Measurements from ENCODE around the gene EXOC2. TPM values are rescaled to one million over a fixed set of nuclear protein-coding genes. Genes with fewer than 3 reads are reported as not detected.

The EXOC2 gene
- polyA plus RNA-seq, 3 donors, result 19.9 to 23.9 (median 22.8) TPM

GRCh38 chr6:448296-449056, 244.5 kb downstream of the EXOC2 start:
- DNase-seq (ENCODE audit: extremely low read depth in 1 of 11, low read depth in 9 of 11, low spot score in 4 of 11), result no peak

GRCh38 chr6:447381-448165, 245.4 kb downstream of the EXOC2 start:
- DNase-seq (ENCODE audit: extremely low read depth in 1 of 11, low read depth in 9 of 11, low spot score in 4 of 11), result no peak

GRCh38 chr6:446418-447366, 246.2 kb downstream of the EXOC2 start:
- DNase-seq (ENCODE audit: extremely low read depth in 1 of 11, low read depth in 9 of 11, low spot score in 4 of 11), result peak in 2 of 11 donors; percentile 3 to 7

- no peak for DNase-seq (ENCODE audit: extremely low read depth in 1 of 11, low read depth in 9 of 11, low spot score in 4 of 11)
Observed at GRCh38 chr6:445571-446417, 247.1 kb downstream of the EXOC2 start.

DNA sequence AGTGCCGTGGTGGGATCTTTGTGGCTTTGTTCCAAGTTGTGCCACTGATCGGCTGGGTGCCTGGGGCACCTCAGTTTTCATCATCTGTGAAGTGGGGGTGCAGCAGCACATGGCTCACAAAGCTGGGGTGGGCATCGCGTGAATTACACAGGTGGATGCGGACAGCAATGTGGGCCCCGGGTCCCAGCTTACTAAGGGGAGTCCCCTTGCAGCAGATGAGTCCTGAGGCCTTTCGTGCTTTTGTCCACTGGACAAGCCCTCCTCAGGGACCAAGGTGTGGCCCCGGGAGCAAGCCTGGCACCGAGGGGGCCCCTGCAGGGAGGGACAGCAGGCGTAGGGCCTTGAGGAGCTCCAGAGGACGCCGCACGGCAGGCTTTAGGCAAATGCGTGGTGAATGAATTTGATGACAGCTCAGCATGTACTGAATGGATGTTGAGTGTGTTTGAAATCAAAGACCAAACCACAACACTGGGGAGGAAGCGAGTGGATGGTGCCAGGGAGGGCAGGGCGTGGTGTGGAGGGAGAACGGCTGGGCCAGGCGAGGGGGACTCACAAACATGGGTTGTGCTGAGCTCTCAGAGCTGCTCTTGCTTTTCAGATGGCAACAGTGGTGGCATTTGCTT, 248.2 kb downstream of the EXOC2 start:
- no peak for DNase-seq (ENCODE audit: extremely low read depth in 1 of 11, low read depth in 9 of 11, low spot score in 4 of 11)

DNA sequence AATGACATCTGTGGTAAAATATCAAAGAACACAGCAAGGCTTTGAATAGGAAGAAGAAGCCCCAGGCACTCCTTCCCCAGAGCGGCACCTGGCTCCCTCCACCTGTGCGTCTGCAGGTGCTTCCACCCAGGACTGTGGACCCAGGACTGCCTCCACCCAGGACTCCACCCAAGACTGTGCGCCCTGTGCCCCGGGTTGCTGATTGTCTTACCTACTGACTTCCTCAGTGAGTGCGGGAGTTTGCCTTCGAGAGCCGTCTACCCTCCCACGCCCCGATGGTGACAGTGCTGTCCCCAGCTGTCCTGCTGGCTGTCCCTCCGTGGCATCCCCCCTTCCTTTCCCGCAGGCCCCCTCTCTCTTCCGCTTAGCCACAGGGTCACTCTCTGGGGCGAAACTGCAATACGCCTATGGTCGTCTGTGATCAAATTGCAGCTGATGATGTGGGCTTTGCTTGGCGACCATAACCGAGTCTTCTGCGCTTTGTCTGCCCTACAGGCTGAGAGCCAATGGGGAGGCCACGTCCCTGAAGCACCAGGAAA, 249.2 kb downstream of the EXOC2 start:
- DNase-seq (ENCODE audit: extremely low read depth in 1 of 11, low read depth in 9 of 11, low spot score in 4 of 11), result peak in 2 of 11 donors; percentile 3 to 20

DNA sequence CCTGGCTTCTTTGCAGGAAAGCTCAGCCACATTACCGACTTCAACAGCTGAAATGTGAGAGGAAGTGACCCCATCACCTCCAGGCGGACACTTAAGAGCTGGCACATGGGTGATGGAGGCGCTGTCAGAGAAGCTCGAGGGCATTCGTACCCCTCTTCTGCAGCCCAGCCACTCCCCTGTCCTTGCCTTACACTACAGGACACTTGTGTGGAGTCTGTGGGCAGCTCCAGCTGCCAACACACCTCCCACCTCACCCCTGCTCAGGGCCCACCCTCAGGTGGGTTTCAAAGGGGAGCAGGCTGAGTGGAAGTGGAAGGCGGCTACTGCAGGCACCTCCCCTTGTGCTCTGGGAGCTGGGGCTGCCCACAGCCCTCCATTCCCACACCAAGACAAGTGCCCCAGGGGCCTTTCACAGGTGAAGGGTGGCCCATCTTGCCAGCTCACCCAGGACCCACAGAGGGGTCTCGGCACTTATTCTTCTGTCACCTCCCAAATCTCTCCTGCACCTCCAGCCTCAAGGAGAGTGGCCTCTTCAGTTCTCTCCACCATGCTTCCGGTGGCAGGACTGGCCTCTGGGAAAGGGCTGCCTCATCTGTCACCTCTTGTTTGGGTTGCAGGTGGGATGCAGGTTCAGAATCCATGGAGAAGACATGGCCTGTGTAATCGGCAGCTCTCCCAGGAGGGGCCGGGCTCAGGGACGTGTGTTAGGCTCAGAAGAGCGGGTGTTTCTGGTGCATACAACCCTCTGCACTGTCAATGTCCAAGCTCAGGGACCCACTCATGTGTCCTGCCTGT, 251.6 kb downstream of the EXOC2 start:
- no peak for DNase-seq (ENCODE audit: extremely low read depth in 1 of 11, low read depth in 9 of 11, low spot score in 4 of 11)

DNA sequence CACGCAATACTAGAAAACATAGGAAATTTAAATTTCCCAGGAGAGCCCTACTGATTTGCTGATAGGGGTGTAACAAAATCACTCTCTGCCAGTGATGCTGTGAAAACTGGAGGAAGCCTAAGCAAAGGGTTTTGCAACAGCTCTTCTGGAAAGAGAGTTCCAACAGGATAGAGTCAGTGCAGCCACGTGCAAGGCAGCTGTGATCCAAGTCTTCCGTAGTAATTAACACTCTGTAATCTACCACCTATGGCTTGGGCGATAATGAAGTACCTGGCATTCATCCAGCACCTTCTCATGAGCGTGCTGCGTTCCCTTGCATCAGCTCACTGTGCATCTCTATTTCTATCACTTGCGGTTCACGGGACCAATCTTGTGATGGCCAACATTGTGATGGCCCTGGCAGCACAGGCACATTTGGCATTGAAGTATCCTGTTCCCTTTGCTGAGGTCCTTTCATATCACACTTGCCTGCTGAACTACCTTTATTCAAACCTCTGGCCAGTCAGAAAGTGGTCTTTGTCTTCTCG, 253.2 kb downstream of the EXOC2 start:
- no peak for DNase-seq (ENCODE audit: extremely low read depth in 1 of 11, low read depth in 9 of 11, low spot score in 4 of 11)

- DNase-seq (ENCODE audit: extremely low read depth in 1 of 11, low read depth in 9 of 11, low spot score in 4 of 11), result no peak
Observed at GRCh38 chr6:438634-439170, 254.2 kb downstream of the EXOC2 start.

DNA sequence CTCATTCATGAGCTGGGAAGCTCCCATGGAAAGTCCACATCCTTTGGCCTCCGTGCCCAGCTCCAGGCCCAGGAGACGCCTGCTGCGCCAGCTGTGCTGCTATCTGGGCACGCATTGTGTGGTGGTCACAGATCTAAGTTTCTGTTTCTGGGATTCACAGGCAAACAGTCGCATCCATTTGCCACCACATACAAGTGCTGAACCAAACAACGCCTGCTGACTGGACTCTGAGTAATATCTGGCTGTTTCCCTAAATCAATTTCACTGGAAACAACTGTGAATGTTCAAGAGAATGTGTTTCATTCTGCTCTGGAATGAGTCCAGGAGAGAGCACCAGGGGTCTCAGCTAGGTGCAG, 255.9 kb downstream of the EXOC2 start:
- no peak for DNase-seq (ENCODE audit: extremely low read depth in 1 of 11, low read depth in 9 of 11, low spot score in 4 of 11)

DNA sequence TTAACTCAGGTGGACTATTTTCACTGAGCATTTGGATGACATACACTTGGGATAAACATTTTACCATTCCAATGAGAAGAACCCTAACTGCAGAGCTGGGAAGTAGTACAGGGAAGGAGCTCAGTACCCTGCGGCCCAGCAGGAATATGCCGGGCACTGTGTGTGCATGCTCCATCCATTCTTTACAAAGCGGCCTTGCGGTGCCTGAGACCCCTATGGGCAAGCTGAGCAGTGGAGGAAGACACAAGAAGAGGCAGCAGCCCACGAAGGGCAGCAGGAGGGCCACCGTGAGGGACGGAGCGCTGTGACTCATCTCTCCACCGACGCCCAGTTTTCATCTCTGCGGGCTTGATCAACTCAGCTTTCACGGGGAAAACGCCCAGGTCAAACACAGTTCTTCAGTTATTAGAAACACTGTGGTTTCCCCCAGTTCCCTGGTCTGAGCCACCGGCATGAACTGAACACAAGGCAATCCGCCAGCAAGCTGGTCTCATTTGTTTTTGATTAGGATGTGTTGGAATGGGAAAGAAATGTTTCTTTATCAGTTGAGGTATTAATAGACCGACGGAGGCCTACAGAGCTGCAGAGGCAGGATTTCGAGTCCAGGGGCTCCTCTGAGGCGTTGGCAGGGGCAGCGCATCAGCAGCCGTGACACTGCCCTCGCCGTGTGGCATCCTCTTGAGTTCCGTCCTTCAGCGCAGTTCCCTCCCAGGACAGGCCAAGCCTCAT, 256.5 kb downstream of the EXOC2 start:
- no peak for DNase-seq (ENCODE audit: extremely low read depth in 1 of 11, low read depth in 9 of 11, low spot score in 4 of 11)

GRCh38 chr6:435441-436307, 257.3 kb downstream of the EXOC2 start:
- DNase-seq (ENCODE audit: extremely low read depth in 1 of 11, low read depth in 9 of 11, low spot score in 4 of 11), result no peak

Data from renal cortex interstitium (tissue), 11 donors.